Body of pancreas (tissue), 4 donors: Measurements from ENCODE around the gene RTBDN.

ENCODE experiments used
- POLR2A ChIP-seq, 3 donors: fragments of 450-650 bp; IDR thresholded peaks; one replicate each; pipeline ENCODE4 v1.6.1; 2016; ENCODE audit warnings: antibody characterized with exemption in 3 of 3, mild to moderate bottlenecking in 2 of 3
- TF ChIP-seq, protein P1 (sequence below), 7 experiments: fragments of 450-650 bp in 4 of 7; fragments of 200-600 bp in 3 of 7; sonication (generic) in 3 of 7; IDR thresholded peaks; one replicate each; pipeline ENCODE4 v1.5.1; 2016 to 2019; ENCODE audit warnings: antibody characterized with exemption in 7 of 7

DNA sequence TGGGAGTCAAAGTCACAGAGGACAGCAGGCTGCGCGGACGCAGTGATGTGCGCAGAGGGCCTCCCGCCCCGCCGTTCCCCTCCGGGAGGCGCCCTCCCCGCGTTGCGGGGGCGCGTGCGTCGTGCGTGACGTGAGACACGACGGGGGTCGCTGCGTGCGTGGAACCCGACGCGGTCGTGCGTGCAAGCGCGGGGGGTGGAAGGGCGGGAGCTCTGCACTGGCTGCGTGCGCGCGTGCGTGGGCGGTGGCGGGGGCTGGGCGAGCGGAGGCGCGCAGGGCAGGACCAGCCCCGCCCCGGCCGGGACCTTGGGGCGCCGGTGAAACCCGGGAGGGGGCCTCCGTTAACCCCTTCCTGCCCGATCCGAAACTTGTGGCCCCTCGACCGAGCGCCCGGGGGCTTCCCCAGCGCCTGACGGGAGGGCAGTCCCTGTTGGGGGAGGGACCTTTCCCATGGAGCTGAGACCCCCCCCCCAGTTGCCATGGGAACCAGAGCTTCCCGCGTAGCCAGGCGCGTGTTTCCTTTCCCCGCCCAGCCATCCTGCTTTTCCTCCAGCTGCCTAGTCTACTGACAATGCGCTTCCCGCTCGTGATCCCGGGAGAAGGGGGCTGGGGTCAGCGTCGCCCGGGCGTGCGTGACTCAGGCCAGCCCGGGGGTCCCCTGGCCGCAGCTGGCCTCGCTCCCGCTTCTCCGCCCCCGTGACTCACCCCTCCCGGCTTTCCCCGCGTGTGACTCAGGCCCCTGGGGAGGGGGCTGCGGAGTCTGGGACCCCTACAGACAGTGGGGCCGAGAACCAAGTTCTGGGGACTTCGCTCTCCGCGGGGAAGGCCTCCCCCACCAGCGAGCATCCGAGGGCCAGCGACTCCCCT, 51.7 kb downstream of the RTBDN start:
- TF ChIP-seq, protein P1, sequence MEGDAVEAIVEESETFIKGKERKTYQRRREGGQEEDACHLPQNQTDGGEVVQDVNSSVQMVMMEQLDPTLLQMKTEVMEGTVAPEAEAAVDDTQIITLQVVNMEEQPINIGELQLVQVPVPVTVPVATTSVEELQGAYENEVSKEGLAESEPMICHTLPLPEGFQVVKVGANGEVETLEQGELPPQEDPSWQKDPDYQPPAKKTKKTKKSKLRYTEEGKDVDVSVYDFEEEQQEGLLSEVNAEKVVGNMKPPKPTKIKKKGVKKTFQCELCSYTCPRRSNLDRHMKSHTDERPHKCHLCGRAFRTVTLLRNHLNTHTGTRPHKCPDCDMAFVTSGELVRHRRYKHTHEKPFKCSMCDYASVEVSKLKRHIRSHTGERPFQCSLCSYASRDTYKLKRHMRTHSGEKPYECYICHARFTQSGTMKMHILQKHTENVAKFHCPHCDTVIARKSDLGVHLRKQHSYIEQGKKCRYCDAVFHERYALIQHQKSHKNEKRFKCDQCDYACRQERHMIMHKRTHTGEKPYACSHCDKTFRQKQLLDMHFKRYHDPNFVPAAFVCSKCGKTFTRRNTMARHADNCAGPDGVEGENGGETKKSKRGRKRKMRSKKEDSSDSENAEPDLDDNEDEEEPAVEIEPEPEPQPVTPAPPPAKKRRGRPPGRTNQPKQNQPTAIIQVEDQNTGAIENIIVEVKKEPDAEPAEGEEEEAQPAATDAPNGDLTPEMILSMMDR (IDR thresholded peaks at IDR 0.05) = peak in 3 of 7 experiments; percentile 1 to 19 (median 11)
- peak; percentile 48 to 78 (median 58) for TF ChIP-seq POLR2A (IDR thresholded peaks at IDR 0.05)
